Thyroid gland (tissue), 4 donors: ENCODE results near the gene CCR8.

ENCODE experiments used
- CTCF ChIP-seq, 6 experiments: fragments of 200-600 bp in 3 of 6; fragments of 450-650 bp in 3 of 6; sonication (generic) in 3 of 6; IDR thresholded peaks; one replicate each; pipeline ENCODE4 v1.5.1; 2016 to 2019; ENCODE audit warnings: antibody characterized with exemption in 6 of 6, mild to moderate bottlenecking in 2 of 6, inconsistent platforms in 1 of 6, moderate library complexity in 1 of 6
- POLR2A ChIP-seq, 2 donors: fragments of 450-650 bp; IDR thresholded peaks; one replicate each; pipeline ENCODE4 v1.6.1; 2017; ENCODE audit warnings: antibody characterized with exemption in 2 of 2, mild to moderate bottlenecking in 2 of 2, moderate library complexity in 1 of 2

GRCh38 chr3:39322936-39323335, 6.6 kb upstream of the CCR8 start:
- TF ChIP-seq POLR2A (IDR thresholded peaks at IDR 0.05): no peak
- TF ChIP-seq CTCF (IDR thresholded peaks at IDR 0.05): no peak
